Hepatocyte (in vitro differentiated cells): ENCODE data around the gene UCMA. TPM values are rescaled to one million over a fixed set of nuclear protein-coding genes. Genes with fewer than 3 reads are reported as not detected.

Experiments used
- DNase-seq: peaks from one replicate; pipeline ENCODE4 v3.0.0-alpha.2; 2016; ENCODE audit warnings: low spot score
- H2AFZ ChIP-seq: fragments of 200-600 bp; sonication (generic); 2 replicates; pipeline ENCODE4 v1.6.0; 2016; ENCODE audit warnings: antibody characterized with exemption, mild to moderate bottlenecking
- H3K27ac ChIP-seq: fragments of 200-600 bp; sonication (generic); 2 replicates; pipeline ENCODE4 v1.5.1; 2016; ENCODE audit warnings: mild to moderate bottlenecking
- H3K27me3 ChIP-seq: fragments of 200-600 bp; sonication (generic); 2 replicates; pipeline ENCODE4 v1.6.1; 2016
- H3K36me3 ChIP-seq: fragments of 200-600 bp; sonication (generic); replicated peaks from 2 replicates; pipeline ENCODE4 v1.5.1; 2016; ENCODE audit warnings: low read depth; ENCODE audit not compliant: insufficient read depth
- H3K4me1 ChIP-seq: fragments of 200-600 bp; sonication (generic); 2 replicates; pipeline ENCODE4 v1.5.1; 2016; ENCODE audit warnings: mild to moderate bottlenecking, moderate library complexity; ENCODE audit not compliant: insufficient read depth
- H3K4me2 ChIP-seq: fragments of 200-600 bp; sonication (generic); 2 replicates; pipeline ENCODE4 v1.6.0; 2016
- H3K4me3 ChIP-seq: fragments of 200-600 bp; sonication (generic); 2 replicates; pipeline ENCODE4 v1.5.1; 2016; ENCODE audit warnings: mild to moderate bottlenecking
- H3K79me2 ChIP-seq: fragments of 200-600 bp; sonication (generic); 2 replicates; pipeline ENCODE4 v1.6.0; 2017; ENCODE audit warnings: mild to moderate bottlenecking
- H3K9me2 ChIP-seq: fragments of 200-600 bp; sonication (generic); replicated peaks from 2 replicates; pipeline ENCODE4 v1.6.0; 2017; ENCODE audit warnings: mild to moderate bottlenecking; ENCODE audit not compliant: insufficient read depth
- H3K9me3 ChIP-seq: fragments of 200-600 bp; sonication (generic); 2 replicates; pipeline ENCODE4 v1.5.1; 2016; ENCODE audit warnings: low read depth, mild to moderate bottlenecking
- H4K20me1 ChIP-seq: fragments of 200-600 bp; sonication (generic); 2 replicates; pipeline ENCODE4 v1.6.0; 2016; ENCODE audit warnings: mild to moderate bottlenecking; ENCODE audit not compliant: insufficient read depth, poor library complexity, severe bottlenecking
- CTCF ChIP-seq: fragments of 200-600 bp; sonication (generic); IDR thresholded peaks from 2 replicates; pipeline ENCODE4 v1.5.1; 2016; ENCODE audit warnings: antibody characterized with exemption, mild to moderate bottlenecking; ENCODE audit not compliant: poor library complexity
- EZH2 ChIP-seq: fragments of 200-600 bp; sonication (generic); IDR thresholded peaks from 2 replicates; pipeline ENCODE4 v1.6.1; 2016; ENCODE audit warnings: antibody characterized with exemption, mild to moderate bottlenecking, borderline replicate concordance
- EZH2phosphoT487 ChIP-seq: fragments of 200-600 bp; sonication (generic); IDR thresholded peaks from one replicate; pipeline ENCODE4 v1.6.1; 2018; ENCODE audit warnings: antibody characterized with exemption, mild to moderate bottlenecking, low read depth, moderate library complexity; ENCODE audit not compliant: unreplicated experiment, severe bottlenecking
- WGBS: methylation state at CpG from one replicate; pipeline ENCODE4 v1.1.6; 2016; ENCODE audit warnings: low lambda C conversion rate; ENCODE audit errors: missing lambda C conversion rate; 5-methylcytosine and 5-hydroxymethylcytosine counted together
- polyA plus RNA-seq: library from polyadenylated mRNA; unstranded; fragments of >200 nt; fragmentation: Nextera tagmentation; extraction: Ambion mirVana; gene quantifications from 2 replicates; pipeline ENCODE4 v1.2.1, GENCODE V29; 2016
- total RNA-seq: library from RNA; depleted of rRNA; stranded (reverse); fragments of >200 nt; gene quantifications from 2 replicates; pipeline ENCODE4 v1.2.3, GENCODE V29; 2014

The UCMA gene
- total and polyA plus RNA-seq, 2 experiments from 2014 or later: not detected

GRCh38 chr10:13241613-13242012 is 7.4 kb upstream of the UCMA start:
- Histone ChIP-seq H3K79me2 (no peaks in the 10 kb centered on the region), H3K4me3 (no peak overlapping the region), H3K4me2 (no peak overlapping the region), H3K9me2 (no peaks in the 10 kb centered on the region), H3K36me3 (no peaks in the 10 kb centered on the region), H3K4me1 (no peaks in the 10 kb centered on the region), H3K9me3 (no peaks in the 10 kb centered on the region), H3K27ac (no peak overlapping the region), H3K27me3 (no peaks in the 10 kb centered on the region), H4K20me1 (no peaks in the 10 kb centered on the region), H2AFZ (no peak overlapping the region)
- 84% methylated on average over 3 of the region's 3 CpGs for WGBS
- TF ChIP-seq EZH2phosphoT487: no peak
- TF ChIP-seq EZH2: no peak
- TF ChIP-seq CTCF: no peak
- DNase-seq: no peak

GRCh38 chr10:13239923-13240322 is 5.7 kb upstream of the UCMA start:
- 90% methylated on average over 7 of the region's 7 CpGs for WGBS
- H3K9me2 ChIP-seq: no peaks in the 10 kb centered on the region
- H3K27me3 ChIP-seq: no peaks in the 10 kb centered on the region

GRCh38 chr10:13238271-13239077 is 4.3 kb upstream of the UCMA start:
- Histone ChIP-seq H3K9me3 (no peaks in the 10 kb centered on the region), H3K79me2 (no peaks in the 10 kb centered on the region), H3K4me2 (no peak overlapping the region), H3K27me3 (no peaks in the 10 kb centered on the region), H3K4me1 (no peaks in the 10 kb centered on the region), H4K20me1 (no peaks in the 10 kb centered on the region), H2AFZ (no peak overlapping the region), H3K9me2 (no peaks in the 10 kb centered on the region), H3K4me3 (no peak overlapping the region), H3K27ac (no peak overlapping the region), H3K36me3 (no peaks in the 10 kb centered on the region)
- TF ChIP-seq EZH2phosphoT487 (no peak), EZH2 (no peak), CTCF (no peak)
- no peak for DNase-seq
- WGBS: 83% methylated on average over 16 of the region's 16 CpGs

More at GRCh38 chr10:13239923-13240322, 5.7 kb upstream of the UCMA start:
- TF ChIP-seq EZH2phosphoT487 (no peak), EZH2 (no peak), CTCF (no peak)
- H3K9me3 ChIP-seq: no peaks in the 10 kb centered on the region
- no peaks in the 10 kb centered on the region for H4K20me1 ChIP-seq
- H3K4me3 ChIP-seq: no peak overlapping the region
- no peaks in the 10 kb centered on the region for H3K36me3 ChIP-seq
- H2AFZ ChIP-seq: no peak overlapping the region
- H3K4me2 ChIP-seq: no peak overlapping the region
- no peaks in the 10 kb centered on the region for H3K4me1 ChIP-seq
- no peak overlapping the region for H3K27ac ChIP-seq
- no peaks in the 10 kb centered on the region for H3K79me2 ChIP-seq
- no peak for DNase-seq
